Activated T-cell treated with anti-CD3 and anti-CD28 coated beads for 1 hour (primary cell): ENCODE measurements around the gene ARSA.

Experiments
- DNase-seq: peaks from one replicate; pipeline ENCODE4 v3.0.0-alpha.2; 2020; ENCODE audit warnings: low read depth

Gene ARSA

GRCh38 chr22:50579752-50580151 lies 48.2 kb downstream of the ARSA start:
- DNase-seq, result no peak

- no peak for DNase-seq
Measured at GRCh38 chr22:50578776-50579310, 49.1 kb downstream of the ARSA start.

- DNase-seq, result no peak
Measured at GRCh38 chr22:50577987-50578775, 49.8 kb downstream of the ARSA start, which contains the start of gene CPT1B. TSS of gene CPT1B (minus strand) at chr22:50578427. CDS start at chr22:50577915, 512 bp downstream.

DNA sequence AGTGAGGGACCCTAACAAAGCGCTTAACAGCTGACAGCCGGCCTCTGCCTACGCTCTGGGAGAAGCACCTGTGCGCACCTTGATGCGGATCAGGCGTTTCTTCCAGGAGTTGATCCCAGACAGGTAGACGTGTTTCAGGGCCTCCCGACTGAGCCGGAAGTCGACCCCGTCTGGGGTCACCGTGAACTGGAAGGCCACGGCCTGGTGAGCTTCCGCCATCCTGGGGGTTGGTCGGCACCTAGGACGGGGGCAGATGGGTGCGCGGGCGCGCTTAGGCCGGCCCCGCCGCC lies 50.3 kb downstream of the ARSA start:
- DNase-seq, result no peak

DNA sequence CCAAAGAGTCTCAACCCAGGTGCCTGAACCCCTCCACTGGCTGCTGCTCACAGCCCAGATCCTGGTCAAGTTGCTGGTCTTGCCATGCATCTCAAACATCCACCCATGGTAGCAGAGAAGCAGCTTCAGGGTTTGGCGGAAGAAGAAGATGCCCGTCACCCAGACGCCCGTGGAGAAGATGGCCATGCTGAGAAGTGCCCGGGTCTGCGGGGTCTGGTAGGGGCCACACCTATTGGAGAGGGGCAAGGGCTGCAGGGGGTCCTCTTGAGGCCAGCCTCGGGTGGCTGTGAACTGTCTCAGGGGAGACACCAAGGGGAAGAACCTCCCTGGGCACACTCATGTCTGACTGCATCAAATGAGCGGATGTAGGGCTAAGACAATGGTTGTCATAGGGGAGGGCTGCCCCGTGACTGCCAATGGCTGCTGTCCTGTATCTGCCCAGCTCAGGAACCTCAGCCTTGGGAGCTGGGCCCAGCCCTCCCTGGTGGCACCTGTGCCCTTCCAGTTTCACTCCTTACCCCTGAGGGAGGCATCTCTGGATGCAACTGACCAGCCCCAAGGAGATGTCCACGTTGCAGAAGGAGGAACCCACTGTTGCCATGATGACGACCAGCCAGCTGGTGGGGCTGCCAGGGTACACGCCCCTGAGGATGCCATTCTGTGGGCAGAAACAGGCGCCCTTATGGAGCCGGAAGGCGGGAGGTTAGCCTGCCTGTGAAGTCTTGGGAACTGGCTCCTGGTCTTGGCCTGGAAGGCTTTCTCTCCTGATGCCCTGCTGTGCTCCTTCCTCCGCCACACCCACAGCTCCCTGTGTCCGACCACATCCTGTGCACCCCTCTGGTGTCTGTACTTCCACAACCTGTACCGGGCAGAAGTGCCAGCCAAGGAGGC lies 50.9 kb downstream of the ARSA start:
- DNase-seq, result no peak

DNA sequence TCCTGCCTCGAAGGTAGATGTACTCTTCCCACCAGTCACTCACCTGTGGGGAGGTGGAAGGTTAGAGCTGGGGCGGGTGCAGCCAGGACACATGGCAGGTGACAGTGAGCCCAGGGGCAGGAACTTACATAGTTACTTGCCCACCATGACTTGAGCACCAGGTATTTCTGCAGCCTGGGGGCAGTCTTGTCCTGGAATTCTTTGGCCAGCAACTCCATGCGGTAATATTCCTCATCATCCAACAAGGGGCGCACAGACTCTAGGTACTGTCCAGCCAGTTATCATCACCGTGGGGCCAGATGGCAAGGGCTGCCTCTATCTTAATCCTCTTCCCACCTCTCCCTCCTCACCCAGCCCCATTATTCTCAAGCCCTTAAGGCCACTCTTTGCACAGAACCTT lies 51.9 kb downstream of the ARSA start:
- DNase-seq, result no peak

GRCh38 chr22:50575426-50575941 lies 52.5 kb downstream of the ARSA start:
- DNase-seq, result no peak
